Chondrocyte (in vitro differentiated cells): ENCODE measurements around the gene MOSPD2. TPM values are rescaled to one million over a fixed set of nuclear protein-coding genes. Genes with fewer than 3 reads are reported as not detected.

Source experiments
- DNase-seq: peaks from one replicate; pipeline ENCODE4 v3.0.0; 2021; ENCODE audit warnings: mixed read lengths, low spot score
- H3K27ac Mint-ChIP-seq: one replicate; pipeline ENCODE4 v1.8.0; 2021; ENCODE audit warnings: mild to moderate bottlenecking, moderate library complexity, mixed read lengths; ENCODE audit not compliant: unreplicated experiment
- H3K27me3 Mint-ChIP-seq: 2 replicates; pipeline ENCODE4 v1.8.0; 2021; ENCODE audit warnings: low read depth, mixed read lengths
- H3K36me3 Mint-ChIP-seq: 2 replicates; pipeline ENCODE4 v1.8.0; 2021; ENCODE audit warnings: low read depth, mixed read lengths
- H3K4me1 Mint-ChIP-seq: 2 replicates; pipeline ENCODE4 v1.8.0; 2021; ENCODE audit warnings: low read depth, mild to moderate bottlenecking, mixed read lengths
- H3K4me3 Mint-ChIP-seq: one replicate; pipeline ENCODE4 v1.8.0; 2021; ENCODE audit warnings: mild to moderate bottlenecking, moderate library complexity, mixed read lengths; ENCODE audit not compliant: unreplicated experiment
- H3K9me3 Mint-ChIP-seq: 2 replicates; pipeline ENCODE4 v1.8.0; 2021; ENCODE audit warnings: low read depth, mixed read lengths
- CTCF ChIP-seq: fragments of 200-600 bp; sonication (generic); IDR thresholded peaks from 2 replicates; pipeline ENCODE4 v1.5.0; 2021; ENCODE audit warnings: antibody characterized with exemption, mild to moderate bottlenecking, moderate library complexity
- total RNA-seq: library from RNA; stranded (reverse); gene quantifications from 3 replicates; pipeline ENCODE4 v1.2.1, GENCODE V29; 2021

MOSPD2 gene
- total RNA-seq, 1 donor from 2014 or later: 27.2 TPM

- Mint-ChIP-seq H3K27me3 (no peaks in the 10 kb centered on the region), H3K4me3 (no peak overlapping the region), H3K4me1 (peaks cover 12% of the 10 kb centered on the region), H3K27ac (no peak overlapping the region), H3K36me3 (peaks cover 2% of the 10 kb centered on the region), H3K9me3 (no peaks in the 10 kb centered on the region)
- no peak for DNase-seq
- TF ChIP-seq CTCF: no peak
Observed at GRCh38 chrX:14883826-14884225, 10.6 kb downstream of the MOSPD2 start.

GRCh38 chrX:14884714-14885113 is 11.5 kb downstream of the MOSPD2 start:
- peaks cover 3% of the 10 kb centered on the region for H3K4me1 Mint-ChIP-seq
- no peak for DNase-seq
- H3K36me3 Mint-ChIP-seq: peaks cover 2% of the 10 kb centered on the region
- H3K9me3 Mint-ChIP-seq: no peaks in the 10 kb centered on the region
- no peak for TF ChIP-seq CTCF
- no peak overlapping the region for H3K4me3 Mint-ChIP-seq
- no peaks in the 10 kb centered on the region for H3K27me3 Mint-ChIP-seq
- H3K27ac Mint-ChIP-seq: no peak overlapping the region

GRCh38 chrX:14886252-14886651 is 13.0 kb downstream of the MOSPD2 start:
- no peaks in the 10 kb centered on the region for H3K27me3 Mint-ChIP-seq
- H3K27ac Mint-ChIP-seq: no peak overlapping the region
- peaks cover 2% of the 10 kb centered on the region for H3K36me3 Mint-ChIP-seq
- no peak for TF ChIP-seq CTCF
- peaks cover 10% of the 10 kb centered on the region for H3K4me1 Mint-ChIP-seq
- no peak for DNase-seq
- H3K4me3 Mint-ChIP-seq: no peak overlapping the region
- no peaks in the 10 kb centered on the region for H3K9me3 Mint-ChIP-seq

- no peak for DNase-seq
- H3K27me3 Mint-ChIP-seq: no peaks in the 10 kb centered on the region
- H3K27ac Mint-ChIP-seq: no peak overlapping the region
- peaks cover 7% of the 10 kb centered on the region for H3K36me3 Mint-ChIP-seq
- peaks cover 4% of the 10 kb centered on the region for H3K9me3 Mint-ChIP-seq
- no peak for TF ChIP-seq CTCF
- H3K4me1 Mint-ChIP-seq: peaks cover 5% of the 10 kb centered on the region
- no peak overlapping the region for H3K4me3 Mint-ChIP-seq
Observed at GRCh38 chrX:14896273-14896672, 23.1 kb downstream of the MOSPD2 start.

- TF ChIP-seq CTCF: no peak
- H3K36me3 Mint-ChIP-seq: peaks cover 7% of the 10 kb centered on the region
- DNase-seq: no peak
- H3K4me3 Mint-ChIP-seq: no peak overlapping the region
- no peak overlapping the region for H3K27ac Mint-ChIP-seq
- H3K4me1 Mint-ChIP-seq: peaks cover 5% of the 10 kb centered on the region
- H3K27me3 Mint-ChIP-seq: no peaks in the 10 kb centered on the region
- peaks cover 3% of the 10 kb centered on the region for H3K9me3 Mint-ChIP-seq
Observed at GRCh38 chrX:14897042-14897441, 23.8 kb downstream of the MOSPD2 start.
